IPS-20b (cell line): ENCODE data around the gene RILPL2.
"Not testable (repeated sequence)": the region's sequence is repeated elsewhere in the genome, so short reads cannot be mapped to it uniquely, and the experiment has no call there.

Source experiments
- H3K27ac ChIP-seq: one replicate; pipeline ENCODE4 v1.5.1; 2013; ENCODE audit warnings: low read length
- H3K27me3 ChIP-seq: 2 replicates; pipeline ENCODE4 v1.6.1; 2013; ENCODE audit warnings: mild to moderate bottlenecking, low read length, inconsistent platforms; ENCODE audit not compliant: insufficient read depth
- H3K36me3 ChIP-seq: 2 replicates; pipeline ENCODE4 v1.6.1; 2013; ENCODE audit warnings: low read depth, mild to moderate bottlenecking, inconsistent platforms, low read length, moderate library complexity; ENCODE audit not compliant: insufficient read depth
- H3K4me1 ChIP-seq: 2 replicates; pipeline ENCODE4 v1.6.1; 2013; ENCODE audit warnings: mild to moderate bottlenecking, control low read depth, inconsistent platforms, low read length, moderate library complexity; ENCODE audit not compliant: insufficient read depth
- H3K4me3 ChIP-seq: 2 replicates; pipeline ENCODE4 v1.5.1; 2013; ENCODE audit warnings: mild to moderate bottlenecking, low read length, inconsistent platforms
- H3K9ac ChIP-seq: 2 replicates; pipeline ENCODE4 v1.6.1; 2013; ENCODE audit warnings: low read depth, mild to moderate bottlenecking, inconsistent platforms, low read length, moderate library complexity
- H3K9me3 ChIP-seq: 2 replicates; pipeline ENCODE4 v1.6.1; 2013; ENCODE audit warnings: mild to moderate bottlenecking, low read depth, low read length, inconsistent platforms; ENCODE audit not compliant: insufficient read depth

RILPL2 gene

GRCh38 chr12:123446333-123446713, 9.8 kb upstream of the RILPL2 start:
- H3K27me3 ChIP-seq = no peaks in the 10 kb centered on the region
- H3K27ac ChIP-seq = no peak overlapping the region
- H3K36me3 ChIP-seq = no peaks in the 10 kb centered on the region
- H3K4me1 ChIP-seq = no peaks in the 10 kb centered on the region
- H3K4me3 ChIP-seq = no peak overlapping the region
- no peaks in the 10 kb centered on the region for H3K9me3 ChIP-seq
- H3K9ac ChIP-seq = no peak overlapping the region

DNA sequence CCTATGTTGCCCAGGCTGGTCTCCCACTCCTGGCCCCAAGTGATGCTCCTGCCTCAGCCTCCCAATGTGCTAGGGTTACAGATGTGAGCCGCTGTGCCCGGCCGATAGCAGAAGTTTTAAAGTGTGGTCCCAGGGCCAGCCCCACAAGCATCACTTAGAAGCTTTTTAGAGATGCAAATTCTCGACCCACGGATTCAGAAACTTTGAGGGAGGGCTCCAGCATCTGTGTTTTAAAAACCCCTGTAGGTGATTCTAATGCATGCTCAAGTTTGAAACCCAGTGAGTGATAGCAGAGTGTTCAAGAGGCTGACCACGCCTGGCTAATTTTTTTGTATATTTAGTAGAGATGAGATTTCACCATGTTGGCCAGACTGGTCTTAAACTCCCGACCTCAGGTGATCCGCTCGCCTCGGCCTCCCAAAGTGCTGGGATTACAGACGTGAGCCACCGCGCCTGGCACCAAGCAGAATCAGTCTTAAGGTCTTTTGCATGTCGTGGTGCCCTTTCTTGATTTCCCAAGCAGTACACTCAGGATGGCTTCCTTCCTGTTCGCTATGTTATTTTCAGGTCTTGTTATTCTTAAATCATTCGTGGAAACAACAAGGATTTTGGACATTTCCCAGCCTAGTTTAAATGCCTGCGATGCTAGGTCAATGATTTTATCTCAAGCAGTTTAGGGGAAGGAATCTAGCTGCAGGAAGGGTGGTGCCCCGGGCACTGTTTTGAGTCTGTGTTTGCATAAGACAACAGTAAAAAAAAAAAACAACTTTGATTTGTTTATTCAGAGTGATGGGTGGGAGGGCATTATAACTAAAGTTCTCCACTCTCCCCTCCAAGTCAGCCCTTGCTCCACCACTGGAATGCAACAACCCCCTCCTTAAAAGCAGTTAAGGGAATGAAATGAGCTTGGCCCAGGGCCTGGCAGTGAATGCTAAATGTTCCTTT, 9.2 kb upstream of the RILPL2 start:
- Histone ChIP-seq H3K4me1 (no peaks in the 10 kb centered on the region), H3K9me3 (no peaks in the 10 kb centered on the region), H3K27me3 (no peaks in the 10 kb centered on the region), H3K4me3 (no peak overlapping the region), H3K9ac (no peak overlapping the region), H3K36me3 (no peaks in the 10 kb centered on the region), H3K27ac (no peak overlapping the region)

DNA sequence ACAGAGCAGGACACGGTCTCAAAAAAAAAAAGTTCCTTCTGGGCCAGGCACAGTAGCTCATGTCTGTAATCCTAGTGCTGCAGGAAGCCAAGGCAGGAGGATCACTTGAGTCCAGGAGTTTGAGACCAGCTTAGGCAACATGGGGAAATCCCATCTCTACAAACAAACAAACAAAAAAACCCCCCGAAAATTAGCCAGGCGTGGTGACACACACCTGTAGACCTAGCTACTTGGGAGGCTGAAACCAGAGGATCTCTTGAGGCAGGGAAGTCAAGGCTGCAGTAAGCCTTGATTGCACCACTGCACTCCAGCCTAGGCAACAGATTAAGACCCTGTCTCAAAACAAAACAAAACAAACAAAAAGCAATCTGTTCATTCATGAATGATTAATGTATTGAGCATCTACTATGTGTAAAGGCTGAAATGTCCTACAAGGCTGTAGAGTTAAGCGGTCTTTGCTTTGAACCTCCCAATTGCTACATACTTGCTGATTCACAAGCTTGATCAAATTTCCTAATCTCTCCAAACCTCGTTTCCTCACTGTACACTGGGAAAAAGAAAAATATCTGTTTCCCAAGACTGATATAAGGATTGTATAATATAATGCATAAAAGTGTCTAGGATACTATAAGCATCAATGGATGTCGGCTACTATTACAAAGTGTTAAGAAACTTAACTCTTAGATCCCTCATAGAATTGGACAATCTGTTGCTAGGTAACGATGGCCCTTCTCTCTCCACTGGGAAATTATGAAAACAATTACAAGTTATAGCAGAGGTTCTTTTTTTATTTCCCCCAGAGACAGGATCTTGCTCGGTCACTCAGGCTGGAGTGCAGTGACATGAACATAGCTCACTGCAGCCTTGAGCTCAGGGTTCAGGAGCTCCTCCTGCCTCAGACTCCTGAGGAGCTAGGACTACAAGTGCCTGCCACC, 7.9 kb upstream of the RILPL2 start:
- Histone ChIP-seq H3K36me3 (no peaks in the 10 kb centered on the region), H3K9ac (no peak overlapping the region), H3K4me1 (no peaks in the 10 kb centered on the region), H3K4me3 (no peak overlapping the region), H3K27me3 (no peaks in the 10 kb centered on the region), H3K27ac (no peak overlapping the region), H3K9me3 (no peaks in the 10 kb centered on the region)

DNA sequence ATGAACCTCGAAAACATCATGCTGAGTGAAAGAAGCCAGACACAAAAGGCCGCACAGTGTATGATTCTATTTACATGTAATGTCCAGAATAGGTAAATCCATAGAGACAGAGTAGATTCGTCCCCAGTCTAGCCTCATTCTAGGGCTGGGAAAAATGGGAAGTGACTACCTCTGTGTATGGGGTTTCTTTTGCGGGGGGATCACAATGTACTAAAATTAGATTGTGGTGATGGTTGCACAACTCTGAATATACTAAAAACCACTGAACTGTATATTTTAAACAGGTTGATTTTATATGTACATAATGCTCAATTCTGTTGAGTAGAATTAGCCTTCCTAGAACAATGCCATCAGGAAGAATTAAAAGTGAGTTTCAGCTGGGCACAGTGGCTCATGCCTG, 6.3 kb upstream of the RILPL2 start:
- Histone ChIP-seq H3K27ac (no peak overlapping the region), H3K9ac (no peak overlapping the region), H3K27me3 (peaks cover 4% of the 10 kb centered on the region), H3K4me1 (no peaks in the 10 kb centered on the region), H3K36me3 (no peaks in the 10 kb centered on the region), H3K4me3 (no peak overlapping the region), H3K9me3 (no peaks in the 10 kb centered on the region)

- no peaks in the 10 kb centered on the region for H3K36me3 ChIP-seq
- H3K9ac ChIP-seq = no peak overlapping the region
- no peak overlapping the region for H3K27ac ChIP-seq
- peaks cover 13% of the 10 kb centered on the region for H3K27me3 ChIP-seq
- H3K4me3 ChIP-seq = no peak overlapping the region
- no peaks in the 10 kb centered on the region for H3K4me1 ChIP-seq
- no peaks in the 10 kb centered on the region for H3K9me3 ChIP-seq
Measured at GRCh38 chr12:123441523-123442164, 5.2 kb upstream of the RILPL2 start.

DNA sequence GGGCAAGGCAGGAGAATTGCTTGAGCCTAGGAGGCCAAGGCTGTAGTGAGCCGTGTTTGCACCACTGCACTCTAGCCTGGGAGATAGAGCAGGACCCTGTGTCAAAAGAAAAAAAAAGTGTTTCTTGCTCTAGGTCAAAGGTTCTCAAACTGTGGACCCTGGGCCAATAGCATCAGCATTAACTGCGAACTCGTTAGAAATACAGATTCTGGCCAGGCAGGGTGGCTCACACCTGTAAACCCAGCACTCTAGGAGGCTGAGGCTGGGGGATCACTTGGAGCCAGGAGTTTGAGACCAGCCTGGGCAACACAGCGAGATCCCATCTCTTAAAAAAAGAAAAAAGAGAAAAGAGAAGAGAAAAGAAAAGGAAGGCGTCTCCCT, 858 bp downstream of the RILPL2 start:
- no peaks in the 10 kb centered on the region for H3K36me3 ChIP-seq
- peaks cover 30% of the 10 kb centered on the region for H3K27me3 ChIP-seq
- no peak overlapping the region for H3K9ac ChIP-seq
- peak overlapping the region; percentile 71 for H3K4me3 ChIP-seq
- H3K27ac ChIP-seq = no peak overlapping the region
- no peaks in the 10 kb centered on the region for H3K9me3 ChIP-seq
- H3K4me1 ChIP-seq = no peaks in the 10 kb centered on the region

- Histone ChIP-seq H3K4me3 (no peak overlapping the region), H3K27me3 (peaks cover 30% of the 10 kb centered on the region), H3K27ac (no peak overlapping the region), H3K9me3 (no peaks in the 10 kb centered on the region), H3K36me3 (no peaks in the 10 kb centered on the region), H3K4me1 (no peaks in the 10 kb centered on the region), H3K9ac (no peak overlapping the region)
Measured at GRCh38 chr12:123433615-123434014, 2.9 kb downstream of the RILPL2 start.

- H3K36me3 ChIP-seq, H3K9ac ChIP-seq, H3K27ac ChIP-seq, H3K4me3 ChIP-seq, H3K9me3 ChIP-seq, H3K4me1 ChIP-seq: not testable (repeated sequence)
- peaks cover 22% of the 10 kb centered on the region for H3K27me3 ChIP-seq
Measured at GRCh38 chr12:123431951-123432817, 4.3 kb downstream of the RILPL2 start.

GRCh38 chr12:123429101-123429500, 7.4 kb downstream of the RILPL2 start:
- not testable (repeated sequence) for H3K36me3 ChIP-seq, H3K27ac ChIP-seq

DNA sequence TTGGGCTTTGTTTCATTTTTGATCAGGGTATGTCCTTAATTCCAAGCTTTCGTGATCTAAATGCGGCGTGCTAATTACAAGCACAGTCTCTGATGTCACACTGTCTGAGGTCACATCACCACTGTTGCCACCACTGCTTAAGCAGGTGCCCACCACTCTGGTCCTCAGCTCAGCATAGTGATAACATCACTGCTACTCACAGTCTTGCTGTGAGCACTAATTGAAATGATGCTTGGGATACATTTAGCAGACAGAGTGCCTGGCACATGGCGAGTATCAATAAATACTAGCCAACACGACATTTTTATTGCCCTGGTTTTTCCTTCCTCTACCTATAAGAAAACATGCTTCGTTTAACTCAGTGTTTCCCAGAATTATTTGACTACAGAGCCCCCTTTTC, 7.9 kb downstream of the RILPL2 start:
- no peaks in the 10 kb centered on the region for H3K9me3 ChIP-seq
- H3K27ac ChIP-seq = no peak overlapping the region
- H3K4me1 ChIP-seq = no peaks in the 10 kb centered on the region
- no peaks in the 10 kb centered on the region for H3K36me3 ChIP-seq
- H3K9ac ChIP-seq = no peak overlapping the region
- no peaks in the 10 kb centered on the region for H3K27me3 ChIP-seq
- H3K4me3 ChIP-seq = no peak overlapping the region

More at GRCh38 chr12:123429101-123429500, 7.4 kb downstream of the RILPL2 start:
- not testable (repeated sequence) for H3K27me3 ChIP-seq, H3K9me3 ChIP-seq, H3K4me3 ChIP-seq, H3K4me1 ChIP-seq, H3K9ac ChIP-seq
